ENCODE results near the gene PRKG1. TPM values are rescaled to one million over a fixed set of nuclear protein-coding genes. Genes with fewer than 3 reads are reported as not detected.

PRKG1 gene
- polyA plus RNA-seq, 3 donors: not detected

DNA sequence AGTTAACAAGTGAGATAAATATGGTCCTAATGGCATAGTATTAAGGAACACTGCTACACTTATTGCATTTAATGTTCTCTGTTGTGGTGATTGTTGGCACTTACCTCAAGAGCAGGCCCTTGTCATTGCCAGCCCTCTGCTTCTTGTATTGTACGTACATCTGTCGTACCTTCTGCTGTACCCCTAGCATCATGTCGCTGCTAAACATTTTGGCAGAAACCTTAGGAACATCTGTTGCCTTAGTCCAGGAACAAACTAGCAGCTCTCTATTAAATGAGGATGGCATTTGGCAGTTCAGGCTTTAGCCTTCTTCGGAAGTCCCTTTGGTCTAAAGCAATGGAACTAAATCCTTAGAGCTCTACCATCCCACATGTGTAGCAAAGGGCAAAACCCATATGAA, 47.6 kb downstream of the PRKG1 start:
- Histone ChIP-seq H4K20me1 (ENCODE audit: insufficient read depth, low read length) (no peaks in the 10 kb centered on the region), H3K4me1 (ENCODE audit: control insufficient read depth in 1 of 2, insufficient read depth in 2 of 2, low read length in 2 of 2) (no peaks in the 10 kb centered on the region), H2AFZ (ENCODE audit: insufficient read depth, low read depth, low read length, poor library complexity, severe bottlenecking) (no peak overlapping the region), H3K27me3 (ENCODE audit: control insufficient read depth in 2 of 2, insufficient read depth in 2 of 2, low read length in 2 of 2) (no peaks in the 10 kb centered on the region), H3K27ac (ENCODE audit: low read depth in 1 of 2, low read length in 2 of 2) (no peak overlapping the region), H3K9ac (ENCODE audit: insufficient read depth, low read length, poor library complexity, severe bottlenecking) (no peak overlapping the region), H3K4me3 (replicated peaks in 1 of 3; ENCODE audit: low read depth in 2 of 3, low read length in 3 of 3) (no peak overlapping the region), H3K36me3 (replicated peaks in 1 of 2; ENCODE audit: control insufficient read depth in 1 of 2, insufficient read depth in 2 of 2, low read length in 2 of 2) (no peaks in the 10 kb centered on the region), H3K79me2 (ENCODE audit: insufficient read depth, low read length) (no peaks in the 10 kb centered on the region), H3K9me3 (replicated peaks in 1 of 2; ENCODE audit: control insufficient read depth in 1 of 2, insufficient read depth in 1 of 2, low read length in 2 of 2) (no peaks in the 10 kb centered on the region), H3K4me2 (replicated peaks; ENCODE audit: extremely low read depth, low read length, poor library complexity, severe bottlenecking) (no peak overlapping the region)
- H3K27ac Mint-ChIP-seq: no peak overlapping the region
- peaks cover 0 to 3% (median 0%) of the 10 kb centered on the region in 3 donors for H3K27me3 Mint-ChIP-seq (ENCODE audit: low read depth in 3 of 3)
- DNase-seq: no peak
- WGBS (ENCODE audit: insufficient coverage): 96% methylated on average over 4 of the region's 4 CpGs
- no peak overlapping the region for H3K4me3 Mint-ChIP-seq
- no peaks in the 10 kb centered on the region for H3K4me1 Mint-ChIP-seq
- TF ChIP-seq, protein P1, sequence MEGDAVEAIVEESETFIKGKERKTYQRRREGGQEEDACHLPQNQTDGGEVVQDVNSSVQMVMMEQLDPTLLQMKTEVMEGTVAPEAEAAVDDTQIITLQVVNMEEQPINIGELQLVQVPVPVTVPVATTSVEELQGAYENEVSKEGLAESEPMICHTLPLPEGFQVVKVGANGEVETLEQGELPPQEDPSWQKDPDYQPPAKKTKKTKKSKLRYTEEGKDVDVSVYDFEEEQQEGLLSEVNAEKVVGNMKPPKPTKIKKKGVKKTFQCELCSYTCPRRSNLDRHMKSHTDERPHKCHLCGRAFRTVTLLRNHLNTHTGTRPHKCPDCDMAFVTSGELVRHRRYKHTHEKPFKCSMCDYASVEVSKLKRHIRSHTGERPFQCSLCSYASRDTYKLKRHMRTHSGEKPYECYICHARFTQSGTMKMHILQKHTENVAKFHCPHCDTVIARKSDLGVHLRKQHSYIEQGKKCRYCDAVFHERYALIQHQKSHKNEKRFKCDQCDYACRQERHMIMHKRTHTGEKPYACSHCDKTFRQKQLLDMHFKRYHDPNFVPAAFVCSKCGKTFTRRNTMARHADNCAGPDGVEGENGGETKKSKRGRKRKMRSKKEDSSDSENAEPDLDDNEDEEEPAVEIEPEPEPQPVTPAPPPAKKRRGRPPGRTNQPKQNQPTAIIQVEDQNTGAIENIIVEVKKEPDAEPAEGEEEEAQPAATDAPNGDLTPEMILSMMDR (IDR thresholded peaks at IDR 0.05): no peak
- intact Hi-C loops (cut with micrococcal nuclease): no loop called here
- H3K36me3 Mint-ChIP-seq: no peaks in the 10 kb centered on the region
- H3K9me3 Mint-ChIP-seq: peaks cover 0 to 8% (median 4%) of the 10 kb centered on the region in 7 donors

DNA sequence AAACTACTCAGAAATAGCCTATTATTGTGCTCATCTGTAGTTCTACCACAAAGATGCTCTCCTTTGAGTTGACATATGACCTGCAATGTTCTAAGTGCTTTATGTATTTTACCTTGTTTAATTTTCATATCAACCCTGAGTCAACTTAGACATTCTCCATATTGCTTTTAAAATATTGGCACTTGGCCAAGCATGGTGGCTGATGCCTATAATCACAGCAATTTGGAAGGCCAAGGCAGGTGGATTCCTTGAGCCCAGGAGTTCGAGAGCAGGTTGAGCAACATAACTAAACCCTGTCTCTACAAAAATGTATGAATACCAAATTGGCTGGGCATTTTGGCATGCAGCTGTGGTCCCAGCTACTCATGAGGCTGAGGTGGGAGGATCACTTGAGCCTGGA, 50.6 kb downstream of the PRKG1 start:
- TF ChIP-seq, protein P1 (IDR thresholded peaks at IDR 0.05): no peak
- no peaks in the 10 kb centered on the region for H4K20me1 ChIP-seq (ENCODE audit: insufficient read depth, low read length)
- no peaks in the 10 kb centered on the region for H3K36me3 Mint-ChIP-seq
- no peaks in the 10 kb centered on the region for H3K4me1 Mint-ChIP-seq
- no peaks in the 10 kb centered on the region for H3K4me1 ChIP-seq (ENCODE audit: control insufficient read depth in 1 of 2, insufficient read depth in 2 of 2, low read length in 2 of 2)
- H3K27ac ChIP-seq (ENCODE audit: low read depth in 1 of 2, low read length in 2 of 2): no peak overlapping the region
- H3K36me3 ChIP-seq (replicated peaks in 1 of 2; ENCODE audit: control insufficient read depth in 1 of 2, insufficient read depth in 2 of 2, low read length in 2 of 2): no peaks in the 10 kb centered on the region
- WGBS (ENCODE audit: insufficient coverage): no CpG with 5 or more reads among the region's 1 CpG
- no peak overlapping the region for H2AFZ ChIP-seq (ENCODE audit: insufficient read depth, low read depth, low read length, poor library complexity, severe bottlenecking)
- H3K9ac ChIP-seq (ENCODE audit: insufficient read depth, low read length, poor library complexity, severe bottlenecking): no peak overlapping the region
- peaks cover 0 to 10% (median 4%) of the 10 kb centered on the region in 7 donors for H3K9me3 Mint-ChIP-seq
- H3K27me3 Mint-ChIP-seq (ENCODE audit: low read depth in 3 of 3): peaks cover 0 to 3% (median 0%) of the 10 kb centered on the region in 3 donors
- H3K27me3 ChIP-seq (ENCODE audit: control insufficient read depth in 2 of 2, insufficient read depth in 2 of 2, low read length in 2 of 2): no peaks in the 10 kb centered on the region
- H3K4me2 ChIP-seq (replicated peaks; ENCODE audit: extremely low read depth, low read length, poor library complexity, severe bottlenecking): no peak overlapping the region
- no peak overlapping the region for H3K4me3 ChIP-seq (replicated peaks in 1 of 3; ENCODE audit: low read depth in 2 of 3, low read length in 3 of 3)
- H3K4me3 Mint-ChIP-seq: no peak overlapping the region
- no peak overlapping the region for H3K27ac Mint-ChIP-seq
- no peak for DNase-seq
- H3K9me3 ChIP-seq (replicated peaks in 1 of 2; ENCODE audit: control insufficient read depth in 1 of 2, insufficient read depth in 1 of 2, low read length in 2 of 2): no peaks in the 10 kb centered on the region
- H3K79me2 ChIP-seq (ENCODE audit: insufficient read depth, low read length): no peaks in the 10 kb centered on the region
- intact Hi-C loops (cut with micrococcal nuclease): no loop called here
